Epithelial cell of esophagus (primary cell): Measurements from ENCODE around the gene GTF3C4.
A peak's percentile ranks its signal among the peaks of the same experiment; 100 is the strongest.

Experiments used
- DNase-seq: peaks from one replicate; pipeline ENCODE4 v3.0.0; 2010; ENCODE audit warnings: low read depth
- H3K4me3 ChIP-seq: 2 replicates; pipeline ENCODE4 v1.5.1; 2011; ENCODE audit warnings: mild to moderate bottlenecking, low read length, control low read depth
- CTCF ChIP-seq: IDR thresholded peaks from 2 replicates; pipeline ENCODE4 v1.5.1; 2011; ENCODE audit warnings: low read depth, mild to moderate bottlenecking, low read length, control low read depth, inconsistent platforms; ENCODE audit not compliant: insufficient read depth; ENCODE audit errors: missing control alignments

The GTF3C4 gene

GRCh38 chr9:132670457-132671391 is at the start of gene GTF3C4:
Gene GTF3C4, plus strand, starts transcription at chr9:132670464. Its CDS starts 135 bp downstream, at chr9:132670599.
- DNase-seq, result peak; percentile 36
- peak within 1 kb of the TSS; percentile 92 for H3K4me3 ChIP-seq
- no peak for TF ChIP-seq CTCF

GRCh38 chr9:132622159-132622558 is 48.1 kb upstream of the GTF3C4 start:
- no peak overlapping the region for H3K4me3 ChIP-seq
- DNase-seq, result peak; percentile 24
- no peak for TF ChIP-seq CTCF

- TF ChIP-seq CTCF, result no peak
- DNase-seq, result no peak
- no peak overlapping the region for H3K4me3 ChIP-seq
Measured at GRCh38 chr9:132626285-132626684, 44.0 kb upstream of the GTF3C4 start.

GRCh38 chr9:132627106-132627505 is 43.2 kb upstream of the GTF3C4 start:
- no peak overlapping the region for H3K4me3 ChIP-seq
- DNase-seq, result no peak
- TF ChIP-seq CTCF, result no peak

- no peak for TF ChIP-seq CTCF
- DNase-seq, result no peak
- H3K4me3 ChIP-seq, result no peak overlapping the region
Measured at GRCh38 chr9:132627594-132627993, 42.7 kb upstream of the GTF3C4 start.

- no peak for DNase-seq
- no peak overlapping the region for H3K4me3 ChIP-seq
- TF ChIP-seq CTCF, result no peak
Measured at GRCh38 chr9:132628746-132629145, 41.5 kb upstream of the GTF3C4 start.
